Psoas muscle (tissue), 8 donors: ENCODE measurements around the gene COL23A1. TPM values are rescaled to one million over a fixed set of nuclear protein-coding genes. Genes with fewer than 3 reads are reported as not detected.
A peak's percentile ranks its signal among the peaks of the same experiment; 100 is the strongest.

Source experiments
- ATAC-seq, 4 donors: fragments of 200-7000 bp; cut with Tn5 transposase; one replicate each; pipeline ENCODE4 v1.9.1; 2020; ENCODE audit warnings: moderate library complexity in 3 of 4, mild to moderate bottlenecking in 2 of 4
- DNase-seq, 2 donors: peaks; one replicate each; pipeline ENCODE4 v3.0.0-alpha.2; 2020
- H3K27ac ChIP-seq: fragments of 200-600 bp; one replicate; pipeline ENCODE4 v1.8.0; 2022
- H3K27me3 ChIP-seq, 3 donors: fragments of 200-600 bp in 1 of 3; one replicate each; pipeline versions ENCODE4 v1.6.1 to v1.8.0; 2013 to 2022; ENCODE audit warnings: low read length in 2 of 3, mild to moderate bottlenecking in 2 of 3, moderate library complexity in 1 of 3; ENCODE audit not compliant: insufficient read depth in 3 of 3
- H3K36me3 ChIP-seq, 2 donors: fragments of 200-600 bp in 1 of 2; one replicate each; pipeline versions ENCODE4 v1.6.1 to v1.8.0; 2013 to 2022; ENCODE audit warnings: low read depth in 1 of 2, mild to moderate bottlenecking in 1 of 2, moderate library complexity in 1 of 2; ENCODE audit not compliant: insufficient read depth in 1 of 2
- H3K4me1 ChIP-seq: fragments of 200-600 bp; one replicate; pipeline ENCODE4 v1.8.0; 2022
- H3K4me3 ChIP-seq: fragments of 200-600 bp; one replicate; pipeline ENCODE4 v1.8.0; 2022; ENCODE audit warnings: mild to moderate bottlenecking
- H3K9me3 ChIP-seq: fragments of 200-600 bp; one replicate; pipeline ENCODE4 v1.8.0; 2022
- WGBS, 3 donors: extraction: QIAGEN DNeasy Blood & Tissue Kit; methylation state at CpG; one replicate each; pipeline versions ENCODE4 v1.1.6 to v1.1.7; 2013; 5-methylcytosine and 5-hydroxymethylcytosine counted together
- intact Hi-C, 2 donors: fragments of 100-400 bp; cut with DNase I; formaldehyde crosslinking; loops; one replicate each; pipeline versions ENCODE4 v1.11.0 to v1.14.2; 2022
- polyA plus RNA-seq, 3 donors: library from polyadenylated mRNA; stranded (reverse); fragments of 200-250 nt; gene quantifications; one replicate each; pipeline ENCODE4 v1.2.3, GENCODE V29; 2013
- total RNA-seq, 4 donors: library from RNA; stranded (reverse); fragmentation: NEBNext Ultra II Directional in 2 of 4; extraction: Animal tissue kit (Norgen Biotek cat#: 25700) in 2 of 4; gene quantifications; one replicate each; pipeline versions ENCODE4 v1.2.1 to v1.2.4, GENCODE V29; 2021 to 2023
- TF ChIP-seq, protein P1 (sequence below): fragments of 200-600 bp; IDR thresholded peaks from one replicate; pipeline ENCODE4 v1.8.0; 2022; ENCODE audit warnings: antibody characterized with exemption
- donor health status: healthy with polysubstance abuse.
- donor health status: DM: no; HTN: no; CAD: no; lungs with moderate emphysema.
- donor health status: Bipolar disorder and iron deficiency.
- donor health status: healthy.
- donor health status: DM: yes; HTN: yes; CAD: no.
- donor health status: DM: no; HTN: no; CAD: no.
- donor health status: DM: no; HTN: no; CAD: no.
- donor health status: DM: yes; HTN: yes; CAD: no.

COL23A1 gene
- total and polyA plus RNA-seq, 7 donors = 0.66 to 3.0 (median 1.2) TPM

DNA sequence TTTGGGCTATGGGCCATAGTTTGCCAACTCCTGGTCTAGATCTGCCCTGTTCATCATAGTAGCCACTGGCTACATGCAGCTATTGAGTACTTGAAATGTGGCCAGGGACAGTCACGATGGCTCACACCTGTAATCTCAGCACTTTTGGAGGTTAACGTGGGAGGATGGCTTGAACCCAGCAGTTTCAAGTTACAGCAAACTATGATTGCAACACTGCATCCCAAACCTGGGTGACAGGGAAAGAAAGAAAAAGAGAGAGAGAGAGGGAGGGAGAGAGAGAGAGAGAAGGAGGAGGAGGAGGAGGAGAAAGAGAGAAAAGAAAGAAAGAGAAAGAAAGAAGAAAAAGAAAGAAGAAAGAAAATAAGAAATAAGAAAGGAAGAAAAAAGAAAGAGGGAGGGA, 397.9 kb downstream of the COL23A1 start:
- intact Hi-C loops = no loop called here
- Histone ChIP-seq H3K4me3 (no peak overlapping the region), H3K27me3 (no peaks in the 10 kb centered on the region), H3K4me1 (no peaks in the 10 kb centered on the region), H3K9me3 (no peaks in the 10 kb centered on the region), H3K36me3 (no peaks in the 10 kb centered on the region), H3K27ac (no peak overlapping the region)
- ATAC-seq (peak in 2 of 4 donors; percentile 82 to 87), DNase-seq (no peak)
- 9 to 39% (median 23%) methylated on average over 2 of the region's 2 CpGs for WGBS, 3 donors
- TF ChIP-seq, protein P1, sequence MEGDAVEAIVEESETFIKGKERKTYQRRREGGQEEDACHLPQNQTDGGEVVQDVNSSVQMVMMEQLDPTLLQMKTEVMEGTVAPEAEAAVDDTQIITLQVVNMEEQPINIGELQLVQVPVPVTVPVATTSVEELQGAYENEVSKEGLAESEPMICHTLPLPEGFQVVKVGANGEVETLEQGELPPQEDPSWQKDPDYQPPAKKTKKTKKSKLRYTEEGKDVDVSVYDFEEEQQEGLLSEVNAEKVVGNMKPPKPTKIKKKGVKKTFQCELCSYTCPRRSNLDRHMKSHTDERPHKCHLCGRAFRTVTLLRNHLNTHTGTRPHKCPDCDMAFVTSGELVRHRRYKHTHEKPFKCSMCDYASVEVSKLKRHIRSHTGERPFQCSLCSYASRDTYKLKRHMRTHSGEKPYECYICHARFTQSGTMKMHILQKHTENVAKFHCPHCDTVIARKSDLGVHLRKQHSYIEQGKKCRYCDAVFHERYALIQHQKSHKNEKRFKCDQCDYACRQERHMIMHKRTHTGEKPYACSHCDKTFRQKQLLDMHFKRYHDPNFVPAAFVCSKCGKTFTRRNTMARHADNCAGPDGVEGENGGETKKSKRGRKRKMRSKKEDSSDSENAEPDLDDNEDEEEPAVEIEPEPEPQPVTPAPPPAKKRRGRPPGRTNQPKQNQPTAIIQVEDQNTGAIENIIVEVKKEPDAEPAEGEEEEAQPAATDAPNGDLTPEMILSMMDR = no peak

DNA sequence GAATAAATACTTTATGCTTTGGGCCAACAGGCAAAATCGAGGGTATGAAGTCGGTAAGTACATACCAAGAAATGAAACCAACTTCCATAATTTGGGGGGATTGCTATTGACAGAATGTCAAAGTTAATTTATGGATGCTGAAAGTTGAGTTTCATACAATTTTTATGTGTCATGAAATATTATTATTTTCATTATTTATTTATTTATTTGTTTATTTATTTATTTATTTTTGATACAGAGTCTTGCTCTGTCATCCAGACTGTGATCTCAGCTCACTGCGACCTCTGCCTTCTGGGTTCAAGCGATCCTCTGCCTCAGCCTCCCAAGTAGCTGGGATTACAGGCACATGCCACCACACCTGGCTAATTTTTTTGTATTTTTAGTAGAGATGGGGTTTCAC, 398.5 kb downstream of the COL23A1 start:
- TF ChIP-seq, protein P1 = no peak
- intact Hi-C loops = no loop called here
- H3K27me3 ChIP-seq = no peaks in the 10 kb centered on the region
- DNase-seq (no peak), ATAC-seq (no peak)
- H3K4me3 ChIP-seq = no peak overlapping the region
- no peak overlapping the region for H3K27ac ChIP-seq
- no peaks in the 10 kb centered on the region for H3K4me1 ChIP-seq
- H3K36me3 ChIP-seq = no peaks in the 10 kb centered on the region
- WGBS, 3 donors = 69 to 81% (median 81%) methylated on average over 4 of the region's 4 CpGs
- H3K9me3 ChIP-seq = no peaks in the 10 kb centered on the region

- no peaks in the 10 kb centered on the region for H3K9me3 ChIP-seq
- WGBS, 3 donors = 39 to 66% (median 48%) methylated on average over 2 of the region's 2 CpGs
- no peak overlapping the region for H3K4me3 ChIP-seq
- no peaks in the 10 kb centered on the region for H3K4me1 ChIP-seq
- TF ChIP-seq, protein P1 = no peak
- no peak for ATAC-seq
- DNase-seq = no peak
- no peaks in the 10 kb centered on the region for H3K27me3 ChIP-seq
- no peak overlapping the region for H3K27ac ChIP-seq
- intact Hi-C loops = no loop called here
- H3K36me3 ChIP-seq = no peaks in the 10 kb centered on the region
These were observed 400.8 kb downstream of the COL23A1 start for GRCh38 chr5:178189433-178189832.

Other genes with a start within 250 kb of the COL23A1 start
- 10 to 100 TPM; 15.1 to 31.5 (median 17.8) TPM for gene CLK4, start 36.7 kb upstream of the COL23A1 start, total RNA-seq
- 10 to 100 TPM in 2 of 3 donors, 1 to 10 TPM in 1; 4.9 to 13.8 (median 13.7) TPM for gene CLK4, start 36.7 kb upstream of the COL23A1 start, polyA plus RNA-seq
- 1 to 10 TPM; 5.4 to 7.0 (median 6.1) TPM for gene ZNF354A, start 140.3 kb upstream of the COL23A1 start, total RNA-seq
- 10 to 100 TPM in 1 of 3 donors, 1 to 10 TPM in 2; 8.4 to 15.5 (median 9.0) TPM for gene ZNF354A, start 140.3 kb upstream of the COL23A1 start, polyA plus RNA-seq